HepG2 (cell line): ENCODE measurements around the gene ALX3. TPM values are rescaled to one million over a fixed set of nuclear protein-coding genes. Genes with fewer than 3 reads are reported as not detected.

Source experiments
- FOXC1 ChIP-seq: sonication (generic); formaldehyde crosslinking; IDR thresholded peaks from 2 replicates; pipeline ENCODE4 v1.8.0; 2022; ENCODE audit warnings: mild to moderate bottlenecking, missing genetic modification reagents, borderline replicate concordance
- HHEX ChIP-seq: IDR thresholded peaks from 2 replicates; pipeline ENCODE4 v1.6.1; 2016; ENCODE audit warnings: control low read depth
- IRF2 ChIP-seq: IDR thresholded peaks from 2 replicates; pipeline ENCODE4 v1.6.1; 2018; ENCODE audit warnings: missing genetic modification reagents, missing compliant biosample characterization
- KLF11 ChIP-seq: IDR thresholded peaks from 2 replicates; pipeline ENCODE4 v1.6.1; 2016; ENCODE audit warnings: missing compliant biosample characterization
- KMT2A ChIP-seq: sonication (generic); formaldehyde crosslinking; IDR thresholded peaks from 2 replicates; pipeline ENCODE4 v1.4.0; 2020; ENCODE audit warnings: missing genetic modification reagents
- MTF2 ChIP-seq: sonication (generic); formaldehyde crosslinking; IDR thresholded peaks from 2 replicates; pipeline ENCODE4 v1.5.0; 2020; ENCODE audit warnings: missing genetic modification reagents, borderline replicate concordance
- PHB2 ChIP-seq: fragments of 450-650 bp; IDR thresholded peaks from 2 replicates; pipeline ENCODE4 v1.6.1; 2018; ENCODE audit not compliant: partially characterized antibody
- PTBP1 ChIP-seq: fragments of 200-400 bp; formaldehyde crosslinking; IDR thresholded peaks from 2 replicates; pipeline ENCODE4 v1.6.1; 2018; ENCODE audit warnings: low read length, low read depth; ENCODE audit not compliant: poor library complexity, severe bottlenecking
- REL ChIP-seq: sonication (generic); formaldehyde crosslinking; conservative IDR thresholded peaks from 2 replicates; pipeline ENCODE4 v1.8.0; 2022; ENCODE audit warnings: mild to moderate bottlenecking, missing genetic modification reagents, moderate library complexity
- RFX1 ChIP-seq: fragments of 450-650 bp; IDR thresholded peaks from 2 replicates; pipeline ENCODE4 v1.6.1; 2017
- RXRA ChIP-seq: sonication (generic); formaldehyde crosslinking; IDR thresholded peaks from 2 replicates; pipeline ENCODE4 v1.5.1; 2020; ENCODE audit warnings: missing genetic modification reagents
- SKI ChIP-seq: fragments of 450-650 bp; IDR thresholded peaks from one replicate; pipeline ENCODE4 v1.6.1; 2018; ENCODE audit warnings: mild to moderate bottlenecking; ENCODE audit not compliant: partially characterized antibody
- SRSF9 ChIP-seq: fragments of 200-400 bp; formaldehyde crosslinking; IDR thresholded peaks from 2 replicates; pipeline ENCODE4 v1.6.1; 2018; ENCODE audit warnings: borderline replicate concordance, mild to moderate bottlenecking, low read depth, low read length; ENCODE audit not compliant: insufficient read depth, poor library complexity, severe bottlenecking
- SRY ChIP-seq: sonication (generic); formaldehyde crosslinking; IDR thresholded peaks from 2 replicates; pipeline ENCODE4 v1.8.0; 2022; ENCODE audit warnings: mild to moderate bottlenecking, missing genetic modification reagents
- ZMYM2 ChIP-seq: sonication (generic); formaldehyde crosslinking; IDR thresholded peaks from 2 replicates; pipeline ENCODE4 v1.8.0; 2022; ENCODE audit warnings: mild to moderate bottlenecking, missing genetic modification reagents
- ZNF121 ChIP-seq: sonication (generic); formaldehyde crosslinking; IDR thresholded peaks from 2 replicates; pipeline ENCODE4 v1.5.0; 2020; ENCODE audit warnings: mild to moderate bottlenecking, missing genetic modification reagents
- ZNF136 ChIP-seq: sonication (generic); formaldehyde crosslinking; IDR thresholded peaks from 2 replicates; pipeline ENCODE4 v1.8.1; 2022; ENCODE audit warnings: low read depth, mild to moderate bottlenecking, moderate library complexity, missing genetic modification reagents
- ZNF431 ChIP-seq: sonication (generic); formaldehyde crosslinking; IDR thresholded peaks from 2 replicates; pipeline ENCODE4 v1.9.0; 2022; ENCODE audit warnings: missing genetic modification reagents, low read depth, mild to moderate bottlenecking, borderline replicate concordance
- ZNF569 ChIP-seq: sonication (generic); formaldehyde crosslinking; IDR thresholded peaks from 2 replicates; pipeline ENCODE4 v1.5.0; 2020; ENCODE audit warnings: mild to moderate bottlenecking, missing genetic modification reagents, moderate library complexity, borderline replicate concordance
- ZNF703 ChIP-seq: sonication (generic); formaldehyde crosslinking; IDR thresholded peaks from 2 replicates; pipeline ENCODE4 v1.5.1; 2020; ENCODE audit warnings: missing genetic modification reagents, mild to moderate bottlenecking, moderate library complexity, borderline replicate concordance
- ZNF816 ChIP-seq: sonication (generic); formaldehyde crosslinking; IDR thresholded peaks from 2 replicates; pipeline ENCODE4 v1.8.0; 2022; ENCODE audit warnings: missing genetic modification reagents, mild to moderate bottlenecking, borderline replicate concordance
- ZNF83 ChIP-seq: sonication (generic); formaldehyde crosslinking; IDR thresholded peaks from 2 replicates; pipeline ENCODE4 v1.4.0; 2020; ENCODE audit warnings: missing genetic modification reagents, mild to moderate bottlenecking, borderline replicate concordance
- polyA plus RNA-seq, 8 experiments: library from polyadenylated mRNA; depleted of rRNA in 3 of 8; stranded (reverse) in 7 of 8; unstranded in 1 of 8; fragments of >200 nt; fragmentation: Illumina TruSeq in 4 of 8; extraction: Trizol in 4 of 8; gene quantifications; 2 replicates each; pipeline versions ENCODE4 v1.2.1 to v1.2.3, GENCODE V29; 2011 to 2016; ENCODE audit warnings: low read depth in 4 of 8, missing spikeins in 1 of 8, mixed read lengths in 1 of 8; ENCODE audit not compliant: insufficient read depth in 1 of 8
- total RNA-seq, 5 experiments: library from RNA; depleted of rRNA; stranded (reverse); fragments of >200 nt; fragmentation: Illumina TruSeq; extraction: Trizol; gene quantifications; 2 replicates each; pipeline ENCODE4 v1.2.3, GENCODE V29; 2016; ENCODE audit warnings: low read depth in 1 of 5
- TF ChIP-seq, protein P1 (sequence below): sonication (generic); formaldehyde crosslinking; IDR thresholded peaks from 2 replicates; pipeline ENCODE4 v1.5.0; 2020; ENCODE audit warnings: mild to moderate bottlenecking, missing genetic modification reagents
- TF ChIP-seq, protein P2 (sequence below): sonication (generic); formaldehyde crosslinking; IDR thresholded peaks from 2 replicates; pipeline ENCODE4 v1.5.0; 2020; ENCODE audit warnings: missing genetic modification reagents
- TF ChIP-seq, protein P3 (sequence below): sonication (generic); formaldehyde crosslinking; IDR thresholded peaks from 2 replicates; pipeline ENCODE4 v1.8.0; 2022; ENCODE audit warnings: low read depth, missing genetic modification reagents
- TF ChIP-seq, protein P4 (sequence below): sonication (generic); IDR thresholded peaks from 2 replicates; pipeline ENCODE4 v1.6.1; 2016; ENCODE audit warnings: low read depth, borderline replicate concordance

ALX3 gene
- total and polyA plus RNA-seq, 2 of the 13 experiments (the other 11 are each of a cell fraction or from before 2014, with no cell fraction given), result not detected

DNA sequence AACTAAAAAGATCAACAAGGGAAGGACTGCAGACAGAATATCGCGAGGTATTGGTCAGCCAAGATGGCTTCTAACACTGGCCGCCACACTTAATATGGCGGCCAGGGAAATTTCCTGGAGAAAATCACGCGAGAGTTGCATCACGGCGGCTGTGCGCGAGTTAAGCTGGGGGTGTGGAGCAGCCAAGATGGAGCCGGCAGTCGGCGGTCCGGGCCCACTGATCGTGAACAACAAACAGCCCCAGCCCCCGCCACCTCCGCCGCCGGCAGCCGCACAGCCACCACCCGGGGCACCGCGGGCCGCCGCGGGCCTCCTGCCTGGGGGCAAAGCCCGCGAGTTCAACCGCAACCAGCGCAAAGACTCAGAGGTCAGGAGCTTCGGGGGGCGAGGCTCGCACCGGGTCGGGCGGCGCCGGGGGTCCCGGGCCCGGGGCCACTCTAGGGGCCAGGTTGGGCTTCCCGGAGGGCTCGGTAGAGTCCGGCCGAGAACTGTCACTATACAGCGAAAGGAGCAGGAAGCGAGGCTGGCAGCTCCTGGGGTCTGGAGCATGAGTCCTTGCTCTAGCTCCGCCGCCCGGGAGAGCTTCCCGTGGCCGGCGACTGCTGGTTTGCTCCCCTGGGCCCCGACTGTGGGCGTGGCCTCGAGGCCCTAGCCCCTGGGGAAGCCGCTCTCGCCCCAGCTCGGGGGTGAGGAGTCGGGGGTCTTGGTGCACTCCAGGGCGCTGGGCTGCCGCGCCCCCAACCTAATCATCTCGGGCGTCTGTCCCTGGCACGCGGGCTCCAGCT, 35.8 kb downstream of the ALX3 start, which contains the start of gene STRIP1 (continued):
- TF ChIP-seq, protein P1, sequence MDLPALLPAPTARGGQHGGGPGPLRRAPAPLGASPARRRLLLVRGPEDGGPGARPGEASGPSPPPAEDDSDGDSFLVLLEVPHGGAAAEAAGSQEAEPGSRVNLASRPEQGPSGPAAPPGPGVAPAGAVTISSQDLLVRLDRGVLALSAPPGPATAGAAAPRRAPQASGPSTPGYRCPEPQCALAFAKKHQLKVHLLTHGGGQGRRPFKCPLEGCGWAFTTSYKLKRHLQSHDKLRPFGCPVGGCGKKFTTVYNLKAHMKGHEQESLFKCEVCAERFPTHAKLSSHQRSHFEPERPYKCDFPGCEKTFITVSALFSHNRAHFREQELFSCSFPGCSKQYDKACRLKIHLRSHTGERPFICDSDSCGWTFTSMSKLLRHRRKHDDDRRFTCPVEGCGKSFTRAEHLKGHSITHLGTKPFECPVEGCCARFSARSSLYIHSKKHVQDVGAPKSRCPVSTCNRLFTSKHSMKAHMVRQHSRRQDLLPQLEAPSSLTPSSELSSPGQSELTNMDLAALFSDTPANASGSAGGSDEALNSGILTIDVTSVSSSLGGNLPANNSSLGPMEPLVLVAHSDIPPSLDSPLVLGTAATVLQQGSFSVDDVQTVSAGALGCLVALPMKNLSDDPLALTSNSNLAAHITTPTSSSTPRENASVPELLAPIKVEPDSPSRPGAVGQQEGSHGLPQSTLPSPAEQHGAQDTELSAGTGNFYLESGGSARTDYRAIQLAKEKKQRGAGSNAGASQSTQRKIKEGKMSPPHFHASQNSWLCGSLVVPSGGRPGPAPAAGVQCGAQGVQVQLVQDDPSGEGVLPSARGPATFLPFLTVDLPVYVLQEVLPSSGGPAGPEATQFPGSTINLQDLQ (CRISPR knock-in tag), result no peak
- no peak for TF ChIP-seq SRY (CRISPR knock-in tag)
- no peak for TF ChIP-seq SKI
- no peak for TF ChIP-seq SRSF9
- no peak for TF ChIP-seq ZMYM2 (CRISPR knock-in tag)
- no peak for TF ChIP-seq ZNF431 (CRISPR knock-in tag)
- TF ChIP-seq KMT2A (CRISPR knock-in tag), result peak; percentile 60; the same call in 1 of the 2 replicates
- no peak for TF ChIP-seq PHB2
- TF ChIP-seq PTBP1, result no peak
- TF ChIP-seq, protein P2, sequence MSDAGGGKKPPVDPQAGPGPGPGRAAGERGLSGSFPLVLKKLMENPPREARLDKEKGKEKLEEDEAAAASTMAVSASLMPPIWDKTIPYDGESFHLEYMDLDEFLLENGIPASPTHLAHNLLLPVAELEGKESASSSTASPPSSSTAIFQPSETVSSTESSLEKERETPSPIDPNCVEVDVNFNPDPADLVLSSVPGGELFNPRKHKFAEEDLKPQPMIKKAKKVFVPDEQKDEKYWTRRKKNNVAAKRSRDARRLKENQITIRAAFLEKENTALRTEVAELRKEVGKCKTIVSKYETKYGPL (CRISPR knock-in tag), result no peak
- no peak for TF ChIP-seq ZNF136 (CRISPR knock-in tag)
- no peak for TF ChIP-seq KLF11
- TF ChIP-seq FOXC1 (CRISPR knock-in tag), result no peak; the same call in 1 of the 2 replicates
- no peak for TF ChIP-seq RXRA (CRISPR knock-in tag)
- TF ChIP-seq REL (CRISPR knock-in tag), result no peak
- TF ChIP-seq ZNF816, result no peak
- no peak for TF ChIP-seq ZNF703 (CRISPR knock-in tag)
- TF ChIP-seq, protein P3, sequence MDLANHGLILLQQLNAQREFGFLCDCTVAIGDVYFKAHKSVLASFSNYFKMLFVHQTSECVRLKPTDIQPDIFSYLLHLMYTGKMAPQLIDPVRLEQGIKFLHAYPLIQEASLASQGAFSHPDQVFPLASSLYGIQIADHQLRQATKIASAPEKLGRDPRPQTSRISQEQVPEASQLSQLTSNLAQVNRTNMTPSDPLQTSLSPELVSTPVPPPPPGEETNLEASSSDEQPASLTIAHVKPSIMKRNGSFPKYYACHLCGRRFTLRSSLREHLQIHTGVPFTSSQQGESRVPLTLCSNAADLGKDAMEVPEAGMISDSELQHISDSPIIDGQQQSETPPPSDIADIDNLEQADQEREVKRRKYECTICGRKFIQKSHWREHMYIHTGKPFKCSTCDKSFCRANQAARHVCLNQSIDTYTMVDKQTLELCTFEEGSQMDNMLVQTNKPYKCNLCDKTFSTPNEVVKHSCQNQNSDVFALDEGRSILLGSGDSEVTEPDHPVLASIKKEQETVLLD (CRISPR knock-in tag), result no peak
- TF ChIP-seq RFX1, result no peak
- no peak for TF ChIP-seq MTF2 (CRISPR knock-in tag)
- TF ChIP-seq HHEX (CRISPR knock-in tag), result no peak
- no peak for TF ChIP-seq ZNF83 (CRISPR knock-in tag)
- TF ChIP-seq ZNF121 (CRISPR knock-in tag), result no peak
- TF ChIP-seq ZNF569 (CRISPR knock-in tag), result no peak
- peak; percentile 100 for TF ChIP-seq IRF2 (CRISPR knock-in tag)
- TF ChIP-seq, protein P4, sequence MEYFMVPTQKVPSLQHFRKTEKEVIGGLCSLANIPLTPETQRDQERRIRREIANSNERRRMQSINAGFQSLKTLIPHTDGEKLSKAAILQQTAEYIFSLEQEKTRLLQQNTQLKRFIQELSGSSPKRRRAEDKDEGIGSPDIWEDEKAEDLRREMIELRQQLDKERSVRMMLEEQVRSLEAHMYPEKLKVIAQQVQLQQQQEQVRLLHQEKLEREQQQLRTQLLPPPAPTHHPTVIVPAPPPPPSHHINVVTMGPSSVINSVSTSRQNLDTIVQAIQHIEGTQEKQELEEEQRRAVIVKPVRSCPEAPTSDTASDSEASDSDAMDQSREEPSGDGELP, result 0 out of 2 replicates have a peak, but pooled peaks have one; percentile 22
